ENCODE measurements around the gene CASTOR1. TPM values are rescaled to one million over a fixed set of nuclear protein-coding genes. Genes with fewer than 3 reads are reported as not detected.

Gene CASTOR1
- total and polyA plus RNA-seq, 2 donors (not counting 1 experiment from before 2014, with no cell fraction given) = 2.7 to 5.0 TPM

DNA sequence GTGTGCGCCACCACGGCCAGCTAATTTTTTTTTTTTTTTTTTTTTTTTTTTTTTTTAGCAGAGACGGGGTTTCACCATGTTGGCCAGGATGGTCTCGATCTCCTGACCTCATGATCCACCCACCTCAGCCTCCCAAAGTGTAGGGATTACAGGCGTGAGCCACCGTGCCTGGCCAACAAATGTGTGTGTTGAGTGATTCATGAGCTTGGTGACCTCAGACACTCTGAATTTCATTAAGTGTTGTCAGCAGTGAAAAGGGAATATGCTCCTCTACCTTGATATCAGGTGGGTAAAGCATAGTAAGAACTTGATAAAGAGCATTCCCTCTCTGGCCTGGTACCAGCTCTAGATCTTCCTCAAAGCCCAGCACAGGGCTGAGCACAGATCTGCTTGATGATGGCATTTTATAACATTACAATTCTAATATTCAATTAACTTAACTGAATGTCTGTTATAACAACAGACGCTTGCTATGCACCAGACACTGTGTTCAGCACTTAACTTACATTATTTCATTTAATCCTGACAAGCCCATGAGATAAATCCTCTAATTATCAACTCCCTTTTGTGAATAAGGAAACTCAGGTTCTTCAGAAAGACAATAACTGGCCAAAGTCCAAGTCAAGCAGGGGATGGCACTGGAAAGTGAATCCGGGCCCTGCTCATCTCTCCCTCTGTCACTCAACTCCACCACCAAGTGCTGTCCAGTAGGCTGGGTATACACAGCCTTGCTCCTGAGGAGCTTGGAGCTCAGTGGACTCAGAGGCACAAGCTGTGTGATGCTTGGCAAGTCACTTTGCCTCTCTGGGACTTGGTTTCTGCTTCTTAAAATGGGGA lies 24.4 kb upstream of the CASTOR1 start:
- Histone ChIP-seq H2AFZ (ENCODE audit: low read length) (no peak overlapping the region), H3K27me3 (ENCODE audit: control insufficient read depth, insufficient read depth, low read length) (no peaks in the 10 kb centered on the region), H3K4me3 (replicated peaks in 1 of 4; ENCODE audit: control extremely low read depth in 1 of 4, insufficient read depth in 1 of 4, low read depth in 3 of 4, low read length in 4 of 4) (no peak overlapping the region), H3K4me1 (ENCODE audit: control insufficient read depth, extremely low read depth, insufficient read depth, low read length) (peaks cover 32% of the 10 kb centered on the region), H3K9me3 (ENCODE audit: control insufficient read depth, insufficient read depth, low read depth, low read length) (no peaks in the 10 kb centered on the region), H3K9ac (ENCODE audit: insufficient read depth, low read length) (no peak overlapping the region), H3K36me3 (ENCODE audit: control insufficient read depth, insufficient read depth, low read length) (no peaks in the 10 kb centered on the region), H3K79me2 (ENCODE audit: control insufficient read depth, insufficient read depth, low read length) (peaks cover 16% of the 10 kb centered on the region), H4K20me1 (ENCODE audit: control insufficient read depth, extremely low read depth, insufficient read depth, low read length) (peaks cover 2% of the 10 kb centered on the region), H3K27ac (ENCODE audit: insufficient read depth, low read length) (no peak overlapping the region), H3K4me2 (ENCODE audit: extremely low read depth, insufficient read depth, low read length) (no peak overlapping the region)
- no peak for DNase-seq (ENCODE audit: low read depth in 2 of 2)
- TF ChIP-seq, protein P1, sequence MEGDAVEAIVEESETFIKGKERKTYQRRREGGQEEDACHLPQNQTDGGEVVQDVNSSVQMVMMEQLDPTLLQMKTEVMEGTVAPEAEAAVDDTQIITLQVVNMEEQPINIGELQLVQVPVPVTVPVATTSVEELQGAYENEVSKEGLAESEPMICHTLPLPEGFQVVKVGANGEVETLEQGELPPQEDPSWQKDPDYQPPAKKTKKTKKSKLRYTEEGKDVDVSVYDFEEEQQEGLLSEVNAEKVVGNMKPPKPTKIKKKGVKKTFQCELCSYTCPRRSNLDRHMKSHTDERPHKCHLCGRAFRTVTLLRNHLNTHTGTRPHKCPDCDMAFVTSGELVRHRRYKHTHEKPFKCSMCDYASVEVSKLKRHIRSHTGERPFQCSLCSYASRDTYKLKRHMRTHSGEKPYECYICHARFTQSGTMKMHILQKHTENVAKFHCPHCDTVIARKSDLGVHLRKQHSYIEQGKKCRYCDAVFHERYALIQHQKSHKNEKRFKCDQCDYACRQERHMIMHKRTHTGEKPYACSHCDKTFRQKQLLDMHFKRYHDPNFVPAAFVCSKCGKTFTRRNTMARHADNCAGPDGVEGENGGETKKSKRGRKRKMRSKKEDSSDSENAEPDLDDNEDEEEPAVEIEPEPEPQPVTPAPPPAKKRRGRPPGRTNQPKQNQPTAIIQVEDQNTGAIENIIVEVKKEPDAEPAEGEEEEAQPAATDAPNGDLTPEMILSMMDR (conservative IDR thresholded peaks at IDR 0.05 in 1 of 2, IDR thresholded peaks at IDR 0.05 in 1 of 2; ENCODE audit: low read depth in 1 of 2, low read length in 2 of 2) = no peak
- no peak for TF ChIP-seq EZH2 (IDR thresholded peaks at IDR 0.05; ENCODE audit: low read length, missing control alignments)

DNA sequence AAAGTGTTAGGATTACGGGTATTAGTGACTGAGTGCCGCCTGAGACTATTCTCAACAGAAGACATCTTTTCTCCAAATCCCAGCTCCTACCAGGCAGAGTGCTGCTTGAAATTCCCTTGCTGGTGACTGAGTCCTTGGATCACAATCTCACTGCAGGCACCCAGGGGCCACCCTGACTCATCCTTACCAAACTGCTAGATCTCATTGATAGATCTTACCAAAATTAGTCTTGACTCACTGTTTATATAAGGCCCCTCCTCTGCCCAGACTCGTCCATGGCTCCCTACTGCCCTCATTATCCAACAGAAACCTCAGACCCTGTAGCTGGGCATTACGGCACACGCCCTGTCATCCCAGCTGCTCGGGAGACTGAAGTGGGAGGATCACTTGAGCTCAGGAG lies 22.7 kb upstream of the CASTOR1 start:
- TF ChIP-seq, protein P1 (conservative IDR thresholded peaks at IDR 0.05 in 1 of 2, IDR thresholded peaks at IDR 0.05 in 1 of 2; ENCODE audit: low read depth in 1 of 2, low read length in 2 of 2) = no peak
- no peak for TF ChIP-seq EZH2 (IDR thresholded peaks at IDR 0.05; ENCODE audit: low read length, missing control alignments)
- peak overlapping the region; percentile 49 for H3K27ac ChIP-seq (ENCODE audit: insufficient read depth, low read length)
- H3K27me3 ChIP-seq (ENCODE audit: control insufficient read depth, insufficient read depth, low read length) = no peaks in the 10 kb centered on the region
- H3K9ac ChIP-seq (ENCODE audit: insufficient read depth, low read length) = no peak overlapping the region
- no peak overlapping the region for H3K4me2 ChIP-seq (ENCODE audit: extremely low read depth, insufficient read depth, low read length)
- no peak overlapping the region for H2AFZ ChIP-seq (ENCODE audit: low read length)
- H3K36me3 ChIP-seq (ENCODE audit: control insufficient read depth, insufficient read depth, low read length) = no peaks in the 10 kb centered on the region
- peak; percentile 76 to 91 for DNase-seq (ENCODE audit: low read depth in 2 of 2)
- peaks cover 32% of the 10 kb centered on the region for H3K4me1 ChIP-seq (ENCODE audit: control insufficient read depth, extremely low read depth, insufficient read depth, low read length)
- H4K20me1 ChIP-seq (ENCODE audit: control insufficient read depth, extremely low read depth, insufficient read depth, low read length) = peaks cover 2% of the 10 kb centered on the region
- H3K4me3 ChIP-seq (replicated peaks in 1 of 4; ENCODE audit: control extremely low read depth in 1 of 4, insufficient read depth in 1 of 4, low read depth in 3 of 4, low read length in 4 of 4) = no peak overlapping the region
- H3K79me2 ChIP-seq (ENCODE audit: control insufficient read depth, insufficient read depth, low read length) = peaks cover 13% of the 10 kb centered on the region
- no peaks in the 10 kb centered on the region for H3K9me3 ChIP-seq (ENCODE audit: control insufficient read depth, insufficient read depth, low read depth, low read length)

DNA sequence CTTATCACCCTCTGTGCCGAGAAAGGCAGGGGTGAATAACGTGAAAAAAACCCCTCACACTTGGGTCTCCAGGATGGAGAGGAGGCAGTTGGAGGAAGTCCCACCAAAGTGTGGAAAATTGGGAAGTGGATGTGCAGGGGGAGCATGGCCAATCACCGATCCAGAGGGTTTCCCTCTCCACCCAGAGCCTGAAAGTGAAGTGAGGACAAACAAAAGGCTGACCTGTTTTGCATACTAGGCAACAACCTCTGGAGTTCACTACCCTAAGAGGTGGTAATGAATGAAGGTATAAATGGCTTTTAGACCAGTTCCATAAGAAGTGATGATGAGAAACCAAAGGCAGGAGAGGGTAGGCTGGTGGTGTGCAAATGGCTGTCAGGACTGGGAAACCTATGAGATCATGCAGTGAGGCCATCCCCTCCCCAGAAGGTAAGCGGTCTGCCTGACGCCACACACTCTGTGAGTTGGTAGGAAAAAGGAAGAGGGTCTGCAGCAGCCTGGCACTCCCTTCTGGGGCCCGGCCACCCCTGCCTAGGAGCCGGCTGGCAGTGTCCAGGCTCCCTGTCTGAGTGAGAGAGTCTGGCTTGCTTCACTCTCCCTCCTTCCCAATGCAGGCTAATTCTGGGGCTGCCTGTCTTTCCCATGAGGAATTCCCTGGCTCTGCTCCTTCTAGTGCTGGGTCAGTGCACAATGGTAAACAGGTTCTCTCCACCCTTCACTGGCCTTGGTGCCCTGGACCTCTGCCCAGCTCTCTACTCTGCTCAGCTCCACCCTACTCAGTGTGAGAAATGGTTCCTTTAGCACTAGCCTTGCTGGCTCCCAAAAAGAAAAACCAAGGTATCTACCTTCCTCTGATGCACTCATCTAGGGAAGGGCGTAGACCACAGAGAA lies 21.8 kb upstream of the CASTOR1 start:
- Histone ChIP-seq H3K9me3 (ENCODE audit: control insufficient read depth, insufficient read depth, low read depth, low read length) (no peaks in the 10 kb centered on the region), H3K27me3 (ENCODE audit: control insufficient read depth, insufficient read depth, low read length) (no peaks in the 10 kb centered on the region), H4K20me1 (ENCODE audit: control insufficient read depth, extremely low read depth, insufficient read depth, low read length) (peaks cover 2% of the 10 kb centered on the region), H3K27ac (ENCODE audit: insufficient read depth, low read length) (peak overlapping the region; percentile 49), H3K4me1 (ENCODE audit: control insufficient read depth, extremely low read depth, insufficient read depth, low read length) (peaks cover 32% of the 10 kb centered on the region), H3K4me3 (replicated peaks in 1 of 4; ENCODE audit: control extremely low read depth in 1 of 4, insufficient read depth in 1 of 4, low read depth in 3 of 4, low read length in 4 of 4) (no peak overlapping the region), H3K36me3 (ENCODE audit: control insufficient read depth, insufficient read depth, low read length) (no peaks in the 10 kb centered on the region), H2AFZ (ENCODE audit: low read length) (no peak overlapping the region), H3K4me2 (ENCODE audit: extremely low read depth, insufficient read depth, low read length) (peak overlapping the region; percentile 36), H3K9ac (ENCODE audit: insufficient read depth, low read length) (no peak overlapping the region), H3K79me2 (ENCODE audit: control insufficient read depth, insufficient read depth, low read length) (peaks cover 15% of the 10 kb centered on the region)
- DNase-seq (ENCODE audit: low read depth in 2 of 2) = peak; percentile 78 to 87
- TF ChIP-seq, protein P1 (conservative IDR thresholded peaks at IDR 0.05 in 1 of 2, IDR thresholded peaks at IDR 0.05 in 1 of 2; ENCODE audit: low read depth in 1 of 2, low read length in 2 of 2) = no peak
- TF ChIP-seq EZH2 (IDR thresholded peaks at IDR 0.05; ENCODE audit: low read length, missing control alignments) = no peak

Data from fibroblast of lung (primary cell).